HG03108 (cell line): ENCODE measurements around the gene PLEKHM2.
"Not testable (repeated sequence)": the region's sequence is repeated elsewhere in the genome, so short reads cannot be mapped to it uniquely, and the experiment has no call there.

Experiments
- ATAC-seq: cut with Tn5 transposase; IDR thresholded peaks from one replicate; pipeline ENCODE4 v1.9.1; 2021; ENCODE audit warnings: moderate library complexity; ENCODE audit not compliant: unreplicated experiment

PLEKHM2 gene

GRCh38 chr1:15676688-15677661, 7.1 kb upstream of the PLEKHM2 start:
- no peak for ATAC-seq

GRCh38 chr1:15678578-15678977, 5.5 kb upstream of the PLEKHM2 start:
- no peak for ATAC-seq

GRCh38 chr1:15680131-15680530, 4.0 kb upstream of the PLEKHM2 start:
- ATAC-seq, result no peak

- ATAC-seq, result no peak
Observed at GRCh38 chr1:15680561-15681348, 3.4 kb upstream of the PLEKHM2 start.

- no peak for ATAC-seq
Observed at GRCh38 chr1:15681349-15682292, 2.5 kb upstream of the PLEKHM2 start.

GRCh38 chr1:15682936-15683341, 1.2 kb upstream of the PLEKHM2 start:
- no peak for ATAC-seq

GRCh38 chr1:15683345-15684039, 628 bp upstream of the PLEKHM2 start:
- no peak for ATAC-seq

GRCh38 chr1:15684468-15685291, 560 bp downstream of the PLEKHM2 start:
- ATAC-seq, result no peak

GRCh38 chr1:15685820-15686219, 1.7 kb downstream of the PLEKHM2 start:
- ATAC-seq, result no peak

GRCh38 chr1:15687446-15687845, 3.3 kb downstream of the PLEKHM2 start:
- no peak for ATAC-seq

GRCh38 chr1:15690317-15690716, 6.2 kb downstream of the PLEKHM2 start:
- no peak for ATAC-seq

GRCh38 chr1:15691434-15692032, 7.4 kb downstream of the PLEKHM2 start:
- no peak for ATAC-seq

GRCh38 chr1:15692121-15692682, 8.1 kb downstream of the PLEKHM2 start:
- no peak for ATAC-seq

- ATAC-seq, result no peak
Observed at GRCh38 chr1:15693371-15693770, 9.3 kb downstream of the PLEKHM2 start.

- ATAC-seq, result peak; percentile 97
Observed at GRCh38 chr1:15696956-15697521, 12.9 kb downstream of the PLEKHM2 start.

GRCh38 chr1:15698201-15698600, 14.1 kb downstream of the PLEKHM2 start:
- no peak for ATAC-seq

GRCh38 chr1:15699321-15699720, 15.2 kb downstream of the PLEKHM2 start:
- not testable (repeated sequence) for ATAC-seq

- ATAC-seq, result no peak
Observed at GRCh38 chr1:15700508-15700907, 16.4 kb downstream of the PLEKHM2 start.
